HG02981 (cell line): ENCODE results near the gene MFSD12.
A peak's percentile ranks its signal among the peaks of the same experiment; 100 is the strongest.
"Not testable (repeated sequence)": the region's sequence is repeated elsewhere in the genome, so short reads cannot be mapped to it uniquely, and the experiment has no call there.

ENCODE experiments used
- ATAC-seq: cut with Tn5 transposase; IDR thresholded peaks from one replicate; pipeline ENCODE4 v1.9.1; 2021; ENCODE audit warnings: mild to moderate bottlenecking, moderate library complexity; ENCODE audit not compliant: unreplicated experiment

MFSD12 gene

GRCh38 chr19:3511506-3512251 is 45.7 kb downstream of the MFSD12 start:
- no peak for ATAC-seq

GRCh38 chr19:3510727-3511126 is 46.7 kb downstream of the MFSD12 start:
- ATAC-seq: no peak

GRCh38 chr19:3509566-3509989 is 47.8 kb downstream of the MFSD12 start:
- no peak for ATAC-seq

- no peak for ATAC-seq
Observed at GRCh38 chr19:3508771-3509535, 48.4 kb downstream of the MFSD12 start.

GRCh38 chr19:3508121-3508661 is 49.2 kb downstream of the MFSD12 start:
- not testable (repeated sequence) for ATAC-seq

GRCh38 chr19:3507371-3508120 is 49.8 kb downstream of the MFSD12 start:
- no peak for ATAC-seq

GRCh38 chr19:3506384-3507340 is 50.7 kb downstream of the MFSD12 start:
- no peak for ATAC-seq

- peak; percentile 86 for ATAC-seq
Observed at GRCh38 chr19:3505598-3506383, 51.6 kb downstream of the MFSD12 start, which contains the start of gene FZR1. Gene FZR1 (plus strand): TSS chr19:3506311. CDS start chr19:3522990, 16,679 bp downstream.

GRCh38 chr19:3504735-3505134 is 52.7 kb downstream of the MFSD12 start:
- no peak for ATAC-seq

- no peak for ATAC-seq
Observed at GRCh38 chr19:3503036-3503572, 54.3 kb downstream of the MFSD12 start.

- no peak for ATAC-seq
Observed at GRCh38 chr19:3501780-3502179, 55.6 kb downstream of the MFSD12 start.

- ATAC-seq: peak; percentile 75
Observed at GRCh38 chr19:3500429-3501101, 56.8 kb downstream of the MFSD12 start, which contains the start of gene DOHH. Gene DOHH (minus strand): TSS chr19:3500674. CDS start chr19:3496814, 3,860 bp downstream.

GRCh38 chr19:3499738-3500428 is 57.5 kb downstream of the MFSD12 start:
- no peak for ATAC-seq

GRCh38 chr19:3497757-3498520 is 59.4 kb downstream of the MFSD12 start:
- no peak for ATAC-seq

GRCh38 chr19:3496392-3497273 is 60.8 kb downstream of the MFSD12 start:
- ATAC-seq: no peak

GRCh38 chr19:3494559-3494958 is 62.8 kb downstream of the MFSD12 start:
- no peak for ATAC-seq
